ENCODE data around the gene EXOC1L.

DNA sequence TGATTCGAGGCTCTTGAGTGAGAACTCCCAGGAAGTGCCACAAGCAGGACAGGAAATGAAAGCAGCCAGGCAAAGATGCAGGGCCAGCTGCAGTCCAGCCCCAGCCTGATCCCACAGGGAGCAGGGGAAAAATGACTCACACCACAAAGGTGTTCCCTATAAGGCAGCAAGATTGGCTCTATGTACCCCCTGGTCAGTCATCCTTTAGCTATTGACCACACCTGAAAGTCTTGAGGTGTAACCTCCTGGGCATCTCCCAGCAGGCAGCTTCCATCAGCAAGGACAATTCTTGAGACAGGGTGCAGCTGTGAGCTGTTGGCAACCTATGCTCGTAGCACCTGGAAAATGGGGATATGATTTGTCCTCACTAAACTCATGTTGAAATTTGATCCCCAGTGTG is 27.9 kb upstream of the EXOC1L start:
- TF ChIP-seq POLR2AphosphoS5 (IDR thresholded peaks at IDR 0.05) = no peak
- TF ChIP-seq, protein P1, sequence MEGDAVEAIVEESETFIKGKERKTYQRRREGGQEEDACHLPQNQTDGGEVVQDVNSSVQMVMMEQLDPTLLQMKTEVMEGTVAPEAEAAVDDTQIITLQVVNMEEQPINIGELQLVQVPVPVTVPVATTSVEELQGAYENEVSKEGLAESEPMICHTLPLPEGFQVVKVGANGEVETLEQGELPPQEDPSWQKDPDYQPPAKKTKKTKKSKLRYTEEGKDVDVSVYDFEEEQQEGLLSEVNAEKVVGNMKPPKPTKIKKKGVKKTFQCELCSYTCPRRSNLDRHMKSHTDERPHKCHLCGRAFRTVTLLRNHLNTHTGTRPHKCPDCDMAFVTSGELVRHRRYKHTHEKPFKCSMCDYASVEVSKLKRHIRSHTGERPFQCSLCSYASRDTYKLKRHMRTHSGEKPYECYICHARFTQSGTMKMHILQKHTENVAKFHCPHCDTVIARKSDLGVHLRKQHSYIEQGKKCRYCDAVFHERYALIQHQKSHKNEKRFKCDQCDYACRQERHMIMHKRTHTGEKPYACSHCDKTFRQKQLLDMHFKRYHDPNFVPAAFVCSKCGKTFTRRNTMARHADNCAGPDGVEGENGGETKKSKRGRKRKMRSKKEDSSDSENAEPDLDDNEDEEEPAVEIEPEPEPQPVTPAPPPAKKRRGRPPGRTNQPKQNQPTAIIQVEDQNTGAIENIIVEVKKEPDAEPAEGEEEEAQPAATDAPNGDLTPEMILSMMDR (IDR thresholded peaks at IDR 0.05) = no peak
- no peak for TF ChIP-seq POLR2A (IDR thresholded peaks at IDR 0.05)
- TF ChIP-seq EP300 (IDR thresholded peaks at IDR 0.05) = no peak
